Measurements from ENCODE around the gene SIK2.
A peak's percentile ranks its signal among the peaks of the same experiment; 100 is the strongest.

Gene SIK2

DNA sequence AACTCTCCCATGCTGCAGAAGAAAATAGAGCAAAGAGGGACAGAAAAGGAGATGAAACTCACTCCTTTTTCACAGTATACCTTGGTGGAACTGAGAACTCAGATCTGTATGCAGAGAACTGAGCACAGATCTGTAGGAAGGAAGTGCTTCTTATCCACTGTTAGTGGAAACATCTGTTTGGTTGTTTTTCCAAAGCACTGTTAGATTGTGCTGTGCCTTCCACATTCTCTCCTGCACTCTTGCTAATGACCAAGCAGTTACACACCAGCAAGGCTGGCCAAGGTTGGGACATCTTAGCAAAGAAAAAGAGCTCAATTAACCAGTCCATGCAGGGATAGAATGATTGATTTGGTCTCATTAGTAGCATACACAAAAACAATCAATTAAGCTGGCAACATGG lies 20.1 kb upstream of the SIK2 start:
- DNase-seq (ENCODE audit: low read depth in 2 of 2) = no peak

DNA sequence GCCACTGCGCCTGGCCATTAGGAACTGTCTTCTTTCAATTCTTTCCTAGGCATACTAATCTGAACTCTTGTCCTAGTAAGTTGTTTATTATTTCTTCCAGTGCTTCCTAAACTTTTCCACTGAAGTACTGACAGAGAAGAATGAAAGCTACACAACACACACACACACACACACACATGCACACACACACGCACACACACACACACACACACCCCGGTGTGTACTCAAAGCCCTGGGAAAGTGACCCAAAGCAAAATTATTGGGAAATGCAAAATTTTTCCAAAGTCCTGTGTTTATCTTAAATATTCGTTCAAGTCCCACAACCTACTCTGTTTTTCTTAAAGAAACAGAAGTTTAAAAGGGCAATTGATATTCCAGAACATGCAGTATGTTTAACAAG lies 19.4 kb upstream of the SIK2 start:
- no peak for DNase-seq (ENCODE audit: low read depth in 2 of 2)

DNA sequence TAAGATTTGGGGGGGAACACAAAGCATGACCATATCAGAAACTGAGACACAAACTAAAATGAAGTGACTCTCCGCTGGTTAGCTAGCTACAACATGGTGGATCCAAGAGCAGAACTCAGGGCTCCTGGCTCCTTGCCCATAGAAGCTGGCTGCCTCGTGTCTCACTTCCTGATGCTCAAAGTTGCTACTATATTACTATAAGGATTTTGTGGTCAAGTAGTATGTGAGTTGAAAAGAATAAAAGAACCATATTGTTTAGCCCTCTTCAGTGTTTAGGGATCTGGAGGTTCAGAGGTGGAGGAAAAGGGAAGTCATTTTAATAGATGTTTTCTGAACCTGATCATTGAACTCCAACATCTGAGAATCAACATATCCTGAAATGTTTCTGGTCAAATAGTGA lies 16.9 kb upstream of the SIK2 start:
- DNase-seq (ENCODE audit: low read depth in 2 of 2) = no peak

- DNase-seq (ENCODE audit: low read depth in 2 of 2) = peak in 1 of 2 donors; percentile 28
Measured at GRCh38 chr11:111586388-111586831, 15.8 kb upstream of the SIK2 start.

GRCh38 chr11:111589114-111589513 lies 13.1 kb upstream of the SIK2 start:
- no peak for DNase-seq (ENCODE audit: low read depth in 2 of 2)

- DNase-seq (ENCODE audit: low read depth in 2 of 2) = no peak
Measured at GRCh38 chr11:111589886-111590499, 12.3 kb upstream of the SIK2 start.

DNA sequence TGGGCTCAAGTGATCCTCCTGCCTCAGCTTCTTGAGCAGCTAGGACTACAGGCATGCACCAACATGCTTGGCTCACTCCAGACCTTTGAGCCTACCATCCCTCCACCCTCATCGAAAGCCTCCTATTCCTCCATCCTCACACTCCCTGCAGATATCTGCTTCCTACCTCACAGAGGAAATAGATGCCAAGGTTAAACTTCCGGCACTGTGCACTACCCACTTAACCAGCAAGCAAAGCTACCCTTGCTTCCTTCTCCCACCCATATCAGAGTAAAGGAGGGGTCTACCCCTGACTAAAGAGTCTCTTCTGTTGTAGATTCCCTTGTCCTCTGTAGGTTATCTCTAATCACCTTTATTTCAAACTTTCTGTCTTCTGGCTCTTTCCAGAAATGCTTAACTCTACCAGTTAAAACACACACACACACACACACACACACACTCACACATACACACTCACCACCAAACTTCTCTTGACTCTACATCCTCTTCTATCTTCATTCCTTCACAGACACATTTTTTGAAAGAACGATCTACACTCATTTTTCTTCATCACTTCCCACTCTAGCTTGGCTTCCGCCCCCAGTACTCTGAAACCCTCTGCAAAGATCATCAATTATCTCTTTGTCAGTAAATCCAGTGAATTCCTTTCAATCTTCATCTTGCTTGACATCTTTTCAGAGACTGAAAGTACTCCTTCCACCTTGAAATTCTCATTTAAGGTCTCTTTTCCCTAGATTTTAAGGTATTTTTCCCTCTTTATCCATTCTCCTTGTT lies 10.9 kb upstream of the SIK2 start:
- no peak for DNase-seq (ENCODE audit: low read depth in 2 of 2)

DNA sequence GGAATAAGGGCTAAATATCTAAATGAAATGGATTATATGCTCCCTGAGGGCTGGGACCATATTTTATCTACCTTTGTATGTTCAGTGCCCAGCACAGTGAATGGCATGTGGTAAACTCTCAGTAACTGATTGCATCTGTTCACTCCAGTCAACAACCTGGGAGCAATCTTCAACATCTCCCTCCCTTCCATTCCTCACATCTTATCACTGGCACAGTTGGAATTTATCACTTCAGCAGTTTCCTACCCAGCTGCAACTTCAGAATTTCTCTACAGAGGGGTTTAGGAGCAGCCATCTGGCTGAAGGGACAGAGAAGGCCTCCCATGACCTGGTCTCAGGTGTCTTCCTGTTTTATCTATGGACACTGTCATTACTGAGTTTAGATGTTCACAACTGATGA lies 9.8 kb upstream of the SIK2 start:
- no peak for DNase-seq (ENCODE audit: low read depth in 2 of 2)

DNA sequence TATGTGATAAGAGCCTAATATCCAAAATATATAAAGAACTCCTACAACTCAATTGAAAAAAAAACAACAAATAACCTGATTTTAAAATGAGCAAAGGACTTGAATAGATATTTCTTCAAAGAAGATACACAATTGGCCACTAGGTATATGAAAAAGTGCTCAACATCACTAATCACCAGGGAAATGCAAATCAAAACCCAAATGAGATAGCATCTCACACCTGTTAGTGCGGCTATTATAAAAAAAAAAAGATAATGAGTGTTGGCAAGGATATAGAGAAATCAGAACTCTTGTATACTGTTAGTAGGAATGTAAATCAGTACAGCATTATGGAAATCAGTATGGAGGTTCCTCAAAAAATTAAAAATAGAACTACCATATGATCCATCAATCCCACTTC lies 5.9 kb upstream of the SIK2 start:
- DNase-seq (ENCODE audit: low read depth in 2 of 2) = no peak

DNA sequence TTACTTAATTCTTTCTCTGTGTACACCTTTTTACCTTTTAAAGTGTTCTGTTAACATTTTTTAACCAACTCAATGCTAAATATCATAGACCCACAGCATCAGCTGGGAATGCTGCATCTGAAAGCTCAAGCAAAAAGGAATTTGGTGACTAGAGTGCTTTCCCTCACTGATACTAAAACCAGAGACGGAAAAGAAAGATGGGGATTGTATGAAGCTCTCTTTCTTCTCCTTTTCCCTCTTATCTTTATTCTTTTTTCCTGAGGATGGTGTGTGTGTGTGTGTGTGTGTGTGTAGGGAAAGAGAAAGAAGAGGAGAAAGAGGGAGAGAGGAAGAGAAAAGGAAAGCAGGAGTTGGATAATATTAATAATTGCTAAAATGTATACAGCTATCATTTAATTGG lies 4.1 kb upstream of the SIK2 start:
- no peak for DNase-seq (ENCODE audit: low read depth in 2 of 2)

- DNase-seq (ENCODE audit: low read depth in 2 of 2) = no peak
Measured at GRCh38 chr11:111598559-111598958, 3.7 kb upstream of the SIK2 start.

DNA sequence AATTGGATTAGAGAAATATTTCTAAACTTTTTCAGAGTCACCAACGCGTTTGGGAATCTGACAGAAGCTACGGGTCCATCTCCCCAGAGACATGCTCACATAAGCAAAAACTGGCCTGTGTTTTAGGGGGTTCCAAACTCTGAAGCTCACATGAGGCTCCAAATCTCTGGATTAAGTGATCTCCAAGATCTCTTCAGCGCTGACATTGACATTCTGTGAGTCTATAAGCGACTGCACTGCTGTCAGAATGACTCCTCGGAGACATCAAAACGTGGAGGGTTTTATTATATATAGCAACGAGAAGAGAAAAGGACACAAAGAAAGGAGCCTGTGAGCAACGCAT lies 642 bp upstream of the SIK2 start:
- DNase-seq (ENCODE audit: low read depth in 2 of 2) = no peak

DNA sequence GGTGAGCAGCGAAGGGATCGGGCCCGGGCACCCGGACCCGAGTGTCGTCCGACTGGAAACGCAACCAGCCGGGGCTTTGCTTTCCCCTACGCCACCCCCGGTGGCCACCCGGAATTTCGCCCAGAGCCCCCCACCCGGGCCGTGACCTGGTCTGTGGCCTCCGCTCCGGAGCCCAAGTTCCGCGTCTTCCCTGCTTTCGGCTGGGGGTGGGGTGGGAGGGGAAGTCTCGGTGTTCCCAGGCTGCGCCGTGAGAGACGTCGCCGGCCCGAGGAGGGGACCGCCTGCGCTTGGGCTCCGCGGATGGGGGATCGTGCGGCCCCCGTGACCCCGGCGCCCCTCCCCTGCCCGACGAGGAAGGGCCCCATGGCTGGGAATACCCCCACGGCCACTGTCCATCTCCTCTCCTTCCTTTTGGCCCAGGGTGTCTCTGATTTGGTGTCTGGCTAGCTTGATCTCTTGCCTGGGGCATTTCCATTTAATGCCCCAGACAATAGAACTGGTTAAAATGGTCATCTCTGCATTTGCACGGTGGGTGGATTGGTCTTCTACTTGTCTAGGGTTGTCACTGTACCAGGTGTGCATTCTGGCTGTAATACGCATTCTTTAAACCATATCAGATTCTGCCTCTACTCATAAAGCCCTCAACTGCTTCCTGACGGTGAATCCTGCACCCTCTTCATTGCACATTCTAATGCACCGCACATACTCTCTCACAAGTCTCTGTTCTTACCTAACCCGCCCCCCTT lies 789 bp downstream of the SIK2 start:
- no peak for DNase-seq (ENCODE audit: low read depth in 2 of 2)

DNA sequence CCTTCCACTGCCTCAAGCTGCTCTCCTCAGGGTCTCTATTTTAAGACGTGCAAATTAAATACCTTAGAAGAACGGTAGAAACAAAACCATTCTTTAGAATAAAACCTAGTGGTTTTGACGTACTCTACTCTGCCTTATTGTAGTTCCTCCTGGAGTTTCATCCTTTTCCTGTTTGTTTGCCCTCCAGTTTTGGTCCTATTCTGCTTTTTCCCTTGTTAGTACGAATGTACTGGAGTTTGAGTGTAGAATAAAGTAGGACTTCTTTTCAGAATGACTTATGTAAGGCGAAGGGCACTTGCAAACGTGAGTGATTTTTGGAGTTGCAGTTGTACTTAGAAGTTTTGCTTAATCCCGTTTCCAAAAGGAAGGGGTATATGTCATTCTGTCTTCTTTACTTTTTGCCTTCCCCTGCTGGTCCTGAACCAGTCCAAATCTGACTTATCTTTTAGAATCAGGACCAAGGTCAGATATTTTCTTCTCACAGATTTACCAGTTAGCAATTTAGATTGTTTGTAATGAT lies 1.4 kb downstream of the SIK2 start:
- DNase-seq (ENCODE audit: low read depth in 2 of 2) = no peak

DNA sequence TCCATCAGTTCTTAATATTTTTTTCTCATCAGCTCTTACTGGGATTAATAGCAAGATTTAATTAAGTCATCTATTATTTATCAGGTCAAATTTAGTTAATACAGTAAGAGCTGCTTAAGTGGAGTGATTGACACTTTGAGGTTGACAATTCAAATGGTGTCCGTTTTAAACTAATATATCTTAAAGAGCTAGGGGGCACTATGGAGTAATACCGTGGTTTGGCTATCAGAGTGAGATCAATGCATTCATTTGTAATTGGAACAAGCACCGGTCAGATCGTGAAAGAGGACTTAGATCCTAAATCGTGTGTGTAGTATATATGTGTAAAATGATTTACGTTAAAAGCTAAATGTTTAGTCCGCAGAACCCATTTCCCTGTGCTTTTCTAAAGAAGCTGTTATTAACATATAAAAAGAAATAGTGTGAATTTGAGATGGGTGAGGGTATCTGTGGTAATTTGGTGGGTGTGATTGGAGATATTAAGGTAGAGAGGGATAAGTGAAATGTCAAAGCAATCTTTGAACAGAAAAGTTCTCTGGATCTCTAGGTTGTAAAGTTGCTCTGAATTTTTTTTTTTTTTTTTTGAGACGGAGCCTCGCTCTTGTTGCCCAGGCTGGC lies 2.3 kb downstream of the SIK2 start:
- DNase-seq (ENCODE audit: low read depth in 2 of 2) = no peak

DNA sequence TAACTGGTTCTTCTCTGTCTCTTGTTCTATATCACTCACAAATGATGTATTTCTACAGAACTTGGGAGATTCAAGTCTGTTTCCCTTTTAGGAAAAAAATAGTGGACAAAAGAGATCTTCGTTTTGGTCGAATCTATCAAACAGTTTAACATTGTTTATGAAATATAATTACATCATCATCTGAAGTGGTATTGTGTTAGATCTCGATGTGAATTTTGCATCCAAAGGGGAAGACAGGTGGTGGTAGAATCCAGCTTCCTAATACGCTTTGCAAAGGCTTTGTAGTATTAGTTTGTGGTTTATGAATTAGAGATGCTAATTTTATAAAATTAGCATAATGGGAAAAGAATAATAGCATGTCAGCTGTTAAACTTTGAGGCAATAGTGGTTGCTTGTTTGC lies 3.4 kb downstream of the SIK2 start:
- DNase-seq (ENCODE audit: low read depth in 2 of 2) = no peak

DNA sequence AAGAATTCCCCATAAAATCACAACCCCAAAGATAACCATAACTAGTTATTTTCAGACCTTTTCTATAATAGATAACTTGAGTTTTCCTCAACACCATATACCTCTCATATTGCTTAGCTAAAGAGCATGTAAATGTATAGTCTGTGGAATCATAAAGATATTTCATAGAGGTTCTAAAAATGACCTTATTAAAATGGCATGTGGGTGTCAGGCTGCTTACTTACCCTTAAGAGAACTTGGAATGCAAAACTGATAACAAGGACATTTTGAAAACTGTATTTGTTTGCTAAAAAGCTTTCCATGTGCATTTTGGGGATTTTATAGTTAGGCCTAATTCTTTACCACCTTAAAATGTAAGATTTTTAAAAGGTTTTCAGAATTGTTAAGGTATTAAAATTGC lies 4.7 kb downstream of the SIK2 start:
- no peak for DNase-seq (ENCODE audit: low read depth in 2 of 2)

- DNase-seq (ENCODE audit: low read depth in 2 of 2) = no peak
Measured at GRCh38 chr11:111607751-111608150, 5.5 kb downstream of the SIK2 start.

DNA sequence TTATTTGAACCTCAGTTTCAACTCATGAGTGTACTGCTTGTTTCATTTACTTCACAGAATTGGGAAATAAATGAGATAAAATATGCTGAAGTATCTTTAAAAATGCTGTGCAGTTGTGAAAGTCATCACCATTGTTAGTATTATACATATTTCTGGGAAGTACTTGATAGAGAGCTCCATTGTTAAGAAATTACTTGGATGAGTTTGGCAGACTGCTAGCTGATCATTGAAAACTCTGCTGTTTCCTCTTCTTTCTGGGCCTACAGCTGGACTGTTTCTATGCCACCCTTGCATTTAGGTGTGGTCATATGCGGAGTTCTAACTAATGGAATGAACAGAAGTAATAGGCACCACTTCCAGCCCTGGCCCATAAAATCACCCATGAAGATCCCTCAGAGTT lies 10.0 kb downstream of the SIK2 start:
- no peak for DNase-seq (ENCODE audit: low read depth in 2 of 2)

DNA sequence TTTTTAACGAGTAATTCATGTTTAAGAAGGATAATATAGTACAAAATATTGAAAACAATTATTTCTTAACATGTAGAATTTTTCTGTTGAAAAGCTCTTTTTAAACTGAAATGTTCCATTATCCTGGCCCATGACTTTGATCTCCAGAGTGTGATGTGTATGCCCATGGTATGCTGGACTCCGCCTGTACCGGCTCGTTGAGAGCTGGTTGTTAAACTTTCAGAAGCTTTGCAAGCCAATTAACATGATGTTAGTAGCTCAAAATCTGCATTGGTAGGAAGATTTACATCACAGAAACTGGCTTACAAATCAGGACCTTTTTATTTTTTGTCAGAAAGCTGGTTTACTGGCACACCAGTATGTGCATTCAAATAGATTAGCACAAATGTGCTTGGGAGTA lies 15.0 kb downstream of the SIK2 start:
- DNase-seq (ENCODE audit: low read depth in 2 of 2) = no peak

DNA sequence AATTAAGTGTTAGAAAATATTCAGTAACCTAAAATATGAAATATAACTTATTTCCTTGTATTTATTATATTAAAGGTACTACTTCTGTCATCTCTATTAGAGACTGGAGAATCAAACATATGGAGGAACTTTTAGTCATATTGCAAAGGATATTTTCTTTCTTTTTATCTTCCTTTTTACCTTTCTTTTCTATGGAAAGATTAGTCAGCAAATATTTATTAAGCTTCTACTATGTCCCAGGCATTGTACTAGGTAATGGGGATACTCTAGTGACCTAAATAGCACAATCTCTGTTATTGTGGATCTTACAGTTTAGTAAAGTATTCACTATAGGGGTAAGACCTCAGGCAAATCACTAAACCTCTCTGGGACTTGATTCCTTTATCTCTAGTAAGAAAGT lies 18.3 kb downstream of the SIK2 start:
- DNase-seq (ENCODE audit: low read depth in 2 of 2) = no peak

DNA sequence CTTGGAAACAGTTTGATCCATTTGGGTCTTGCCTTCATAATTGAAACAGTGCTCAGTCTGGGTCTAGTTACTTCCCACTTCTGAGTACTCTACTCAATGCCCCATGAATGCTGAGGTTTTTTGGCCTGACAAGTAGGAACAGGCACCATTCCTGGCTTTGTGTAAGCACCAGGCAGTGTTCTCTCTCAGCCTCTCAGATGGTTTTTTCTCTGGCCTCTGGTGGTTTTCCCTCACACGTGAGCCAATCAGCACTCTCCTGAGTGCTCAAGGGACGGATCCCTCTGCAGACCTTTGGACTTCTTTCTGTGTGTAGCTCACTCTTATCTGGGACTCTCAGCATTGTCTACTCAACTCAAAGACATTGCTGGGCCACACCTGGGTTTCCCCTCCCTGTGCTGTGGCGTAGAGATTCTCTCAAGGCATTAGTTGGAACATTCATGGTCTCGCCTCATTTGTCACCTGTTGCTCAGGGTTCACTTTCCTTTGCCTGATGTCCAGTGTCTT lies 21.3 kb downstream of the SIK2 start:
- DNase-seq (ENCODE audit: low read depth in 2 of 2) = no peak
